Measurements from ENCODE around the gene STIM1.

GRCh38 chr11:3952715-3953114, 97.3 kb downstream of the STIM1 start:
- TF ChIP-seq POLR2AphosphoS5 (IDR thresholded peaks at IDR 0.05; ENCODE audit: low read depth, low read length): no peak
- no peak for TF ChIP-seq TAF1 (IDR thresholded peaks at IDR 0.05; ENCODE audit: borderline replicate concordance, low read depth, low read length)
- no peak for TF ChIP-seq POLR2A (IDR thresholded peaks at IDR 0.05; ENCODE audit: low read depth, low read length)

Measured in GM12892 (cell line).